HG03025 (cell line): ENCODE data around the gene PSMD10.

ENCODE experiments used
- ATAC-seq: cut with Tn5 transposase; IDR thresholded peaks from one replicate; pipeline ENCODE4 v1.9.1; 2021; ENCODE audit warnings: mild to moderate bottlenecking, moderate library complexity; ENCODE audit not compliant: unreplicated experiment, low FRiP score

PSMD10 gene

DNA sequence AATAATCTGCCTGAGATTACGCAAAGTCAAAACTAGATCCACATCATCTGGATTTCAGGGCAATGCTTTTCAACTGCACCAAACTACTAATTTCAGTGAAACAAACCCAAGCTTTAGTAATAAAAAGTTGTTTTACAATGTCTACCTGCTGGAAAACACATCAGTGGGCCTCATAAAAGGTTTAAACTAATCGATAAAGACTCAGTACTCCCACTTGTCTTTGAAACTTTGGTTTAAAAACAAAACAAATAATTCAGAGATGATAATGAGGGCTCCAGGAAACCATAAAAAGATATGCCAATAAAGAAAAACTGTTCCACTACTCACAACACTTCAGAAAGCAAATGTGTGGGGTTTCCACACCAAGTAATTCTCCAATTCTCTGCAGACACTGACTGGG lies 10.2 kb downstream of the PSMD10 start:
- ATAC-seq, result no peak

DNA sequence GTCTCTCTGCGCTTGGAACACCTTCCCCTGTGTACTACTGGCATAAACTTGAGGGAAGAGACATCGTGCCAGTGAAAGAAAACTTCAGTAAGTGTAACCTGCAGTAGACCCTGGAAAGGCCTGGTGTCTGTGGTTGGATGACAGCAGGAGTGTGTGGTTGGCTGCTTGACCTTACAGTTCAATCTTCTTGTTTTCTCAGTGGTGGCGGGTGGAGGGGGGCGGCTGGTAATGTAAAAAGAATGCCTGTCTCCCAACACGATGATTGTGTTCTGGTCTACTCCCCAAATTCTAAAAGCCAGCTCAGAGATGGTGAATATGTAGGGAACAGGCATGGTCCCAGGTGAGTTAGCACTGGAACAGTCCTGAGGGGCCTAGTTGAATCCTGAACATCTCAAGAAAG lies 18.6 kb downstream of the PSMD10 start:
- ATAC-seq, result no peak

DNA sequence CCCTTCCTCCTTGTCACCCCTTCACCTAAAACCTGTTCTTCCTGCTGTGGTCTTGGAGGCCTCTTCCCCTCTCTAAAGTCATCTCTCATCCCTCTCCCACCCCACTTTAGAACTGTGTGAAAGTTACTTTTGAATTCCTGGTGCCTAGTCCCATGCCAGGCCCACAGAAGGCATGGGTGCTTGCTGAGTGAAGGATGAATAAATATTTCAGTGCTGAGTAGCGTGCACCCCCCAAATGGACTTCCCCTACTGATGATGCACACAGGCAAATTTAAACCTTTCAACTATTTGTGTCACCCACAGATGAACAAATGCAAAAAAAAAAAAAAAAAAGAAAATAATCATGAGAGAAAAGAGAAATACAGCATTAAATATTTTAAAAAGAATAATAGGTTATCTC lies 19.8 kb downstream of the PSMD10 start:
- ATAC-seq, result no peak

DNA sequence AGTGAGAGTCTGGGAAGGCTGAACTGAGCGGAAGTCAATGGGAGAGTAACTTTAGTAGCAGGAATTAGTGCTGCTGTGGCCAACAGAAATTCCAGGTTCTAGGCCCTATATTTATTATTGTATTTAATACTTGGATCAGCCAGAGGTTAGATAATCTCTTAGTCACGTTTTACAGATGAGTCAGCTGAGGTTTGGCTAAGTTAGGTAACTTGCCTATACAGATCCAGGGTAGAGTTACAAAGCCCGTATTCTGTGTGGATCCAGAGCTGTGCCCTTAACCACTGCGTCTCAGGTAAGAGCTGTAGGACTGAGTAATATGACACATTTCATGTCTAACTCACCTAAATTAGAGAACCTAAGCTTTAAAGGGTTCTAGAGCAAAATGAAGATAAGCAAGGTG lies 20.5 kb downstream of the PSMD10 start:
- ATAC-seq, result no peak

DNA sequence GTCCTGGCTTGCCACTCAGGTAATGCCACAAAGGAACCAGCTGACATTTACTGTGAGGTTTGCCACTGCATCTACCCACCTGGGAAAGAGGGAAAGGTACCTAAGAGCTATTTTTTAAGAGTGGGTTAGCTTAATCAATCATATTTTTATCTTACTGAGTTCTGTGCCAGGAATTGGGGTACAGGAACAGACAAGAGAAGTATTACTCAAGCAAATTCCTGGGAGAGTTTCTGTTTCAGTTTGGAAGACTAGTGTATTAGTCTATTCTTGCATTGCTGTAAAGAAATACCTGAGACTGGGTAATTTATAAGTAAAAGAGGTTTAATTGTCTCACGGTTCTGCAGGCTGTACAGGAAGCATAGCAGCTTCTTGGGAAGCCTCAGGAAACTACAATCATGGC lies 23.2 kb downstream of the PSMD10 start:
- no peak for ATAC-seq

DNA sequence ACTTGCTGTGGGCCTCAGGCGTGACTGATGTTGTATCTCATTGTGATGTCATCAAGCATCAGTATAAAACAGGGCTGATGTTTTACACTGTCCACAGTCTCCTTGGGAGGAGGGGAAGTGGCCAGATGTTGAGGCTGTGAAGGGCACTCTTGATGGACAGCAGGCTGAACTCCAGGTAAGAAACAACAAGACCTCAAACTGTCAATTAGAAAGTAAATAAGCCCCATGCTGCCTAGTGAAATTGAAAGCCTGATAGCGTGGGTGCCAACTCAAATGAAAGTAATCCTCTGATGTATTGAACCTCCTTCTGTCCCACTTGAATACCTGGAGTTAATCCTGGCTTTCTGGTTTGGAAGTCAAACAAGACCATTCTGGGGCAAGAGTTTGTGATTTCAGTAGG lies 26.7 kb downstream of the PSMD10 start:
- no peak for ATAC-seq

DNA sequence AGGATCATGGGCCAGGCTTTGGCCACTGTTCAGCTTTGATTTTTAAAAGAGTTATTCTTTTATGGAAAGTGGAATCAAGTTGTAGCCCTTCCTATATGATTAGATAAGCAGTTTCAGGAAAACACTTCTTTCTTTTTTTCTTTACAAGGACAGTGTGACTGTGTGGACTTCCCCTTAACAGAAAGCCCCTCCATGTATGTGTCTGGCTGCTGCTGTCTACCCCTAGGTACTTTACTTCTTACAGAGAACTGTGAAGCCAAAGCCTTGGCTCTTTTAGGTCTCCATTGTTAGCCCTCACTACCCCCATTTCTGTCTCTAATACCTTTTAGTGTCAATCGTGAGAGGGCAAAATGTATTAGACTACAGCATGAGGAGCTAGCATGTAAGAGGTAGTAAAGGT lies 27.3 kb downstream of the PSMD10 start:
- no peak for ATAC-seq

DNA sequence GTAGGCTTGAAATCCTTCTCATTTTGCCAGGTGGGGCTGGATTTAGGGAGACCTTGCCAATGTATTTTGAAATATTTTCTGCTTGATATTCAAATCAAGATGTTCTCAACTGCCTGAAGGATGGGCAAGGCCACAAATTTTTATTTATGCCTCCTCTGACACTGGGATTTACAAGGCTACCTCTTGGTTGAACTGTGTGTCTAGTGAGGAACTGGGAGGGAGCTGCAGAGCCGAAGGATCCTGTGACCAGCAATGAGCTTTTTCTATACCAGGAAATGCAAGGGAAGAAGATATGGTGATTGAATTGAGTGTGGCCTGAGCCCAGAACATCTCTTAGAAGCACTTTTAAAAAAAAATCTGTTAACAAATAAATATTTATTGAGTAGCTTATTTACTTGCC lies 31.5 kb downstream of the PSMD10 start:
- no peak for ATAC-seq

DNA sequence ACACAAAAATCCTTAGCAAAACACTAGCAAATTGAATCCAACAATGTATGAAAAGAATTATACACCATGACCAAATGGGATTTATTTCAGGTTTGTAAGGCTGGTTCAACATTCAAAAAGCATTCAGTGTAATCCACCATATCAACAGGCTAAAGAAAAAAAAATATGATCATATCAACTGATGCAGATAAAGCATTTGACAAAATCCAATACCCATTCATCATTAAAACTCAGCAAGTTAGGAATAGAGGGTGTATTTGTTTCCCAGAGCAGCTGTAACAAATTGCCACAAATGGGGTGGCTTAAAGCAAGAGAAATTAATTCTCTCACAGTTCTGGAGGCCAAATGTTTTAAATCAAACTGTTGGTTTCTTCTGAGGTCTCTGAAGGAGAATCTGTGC lies 35.8 kb downstream of the PSMD10 start:
- ATAC-seq, result no peak

DNA sequence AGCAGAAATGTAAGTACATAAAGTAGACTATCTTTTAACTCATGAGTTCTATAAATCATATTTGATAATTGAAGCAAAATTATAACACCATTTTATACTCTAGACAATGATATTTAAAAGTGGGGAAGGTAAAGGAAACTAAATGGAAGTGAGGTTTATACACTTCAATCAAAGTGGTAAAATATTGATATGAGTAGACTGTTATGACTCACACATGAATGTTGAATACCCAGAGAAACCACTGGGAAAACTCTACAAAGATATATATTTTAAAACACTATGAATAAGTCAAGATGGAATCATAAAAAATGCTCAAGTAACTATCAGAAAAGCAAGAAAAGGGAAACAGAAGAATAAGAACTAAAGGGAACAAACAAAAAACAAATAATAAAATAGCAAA lies 38.1 kb downstream of the PSMD10 start:
- ATAC-seq, result no peak

DNA sequence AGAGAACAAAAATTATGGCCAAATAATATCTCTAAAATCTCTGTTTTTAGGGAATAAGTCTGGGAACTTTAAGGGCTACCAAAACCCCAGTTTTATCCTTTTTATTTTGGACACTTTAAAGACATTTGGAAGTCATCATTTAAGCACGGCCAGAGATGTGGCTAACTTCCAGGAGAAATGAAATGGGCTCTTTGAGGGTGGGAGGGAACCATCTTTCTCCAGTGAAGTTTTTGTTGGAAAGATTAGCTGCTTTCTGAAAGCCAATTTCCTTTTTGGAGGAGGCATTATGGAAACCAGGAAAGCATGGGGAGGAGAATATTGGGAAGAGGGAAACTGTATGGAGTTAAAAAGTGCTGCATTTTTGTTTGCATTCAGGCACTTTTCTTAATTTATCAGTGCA lies 41.7 kb downstream of the PSMD10 start:
- ATAC-seq, result no peak

DNA sequence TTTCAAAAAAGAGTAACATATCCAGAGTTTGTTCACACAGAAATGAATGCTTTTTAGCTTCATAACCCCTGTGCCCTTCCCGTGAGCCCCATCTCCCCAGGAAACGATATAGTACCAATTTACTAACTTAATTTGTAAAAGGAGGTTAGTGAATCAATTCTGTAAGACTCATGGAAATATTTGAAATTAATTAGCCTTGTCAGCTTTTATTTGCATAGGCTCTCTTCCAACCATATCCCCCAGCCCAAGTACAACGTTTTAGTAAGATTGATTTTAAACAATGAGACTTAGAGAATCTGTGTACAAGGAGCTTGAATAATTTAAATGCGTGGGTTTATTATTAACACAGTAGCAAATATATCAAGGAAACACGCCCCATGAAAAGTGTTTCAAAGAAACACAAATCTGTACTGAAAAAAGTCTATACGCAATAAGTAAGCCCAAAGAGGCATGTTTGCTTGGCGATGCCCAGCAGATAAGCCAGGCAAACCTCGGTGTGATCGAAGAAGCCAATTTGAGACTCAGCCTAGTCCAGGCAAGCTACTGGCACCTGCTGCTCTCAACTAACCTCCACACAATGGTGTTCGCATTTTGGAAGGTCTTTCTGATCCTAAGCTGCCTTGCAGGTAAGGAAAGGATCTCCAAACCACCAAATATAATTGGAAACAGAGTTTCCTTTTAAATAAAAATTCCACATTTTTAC lies 46.6 kb downstream of the PSMD10 start, which contains the start of gene VSIG1:
VSIG1 (plus strand) TSS at position 512 of the 703 bp plus-strand sequence; CDS start at position 578, 66 bp downstream.
- no peak for ATAC-seq

DNA sequence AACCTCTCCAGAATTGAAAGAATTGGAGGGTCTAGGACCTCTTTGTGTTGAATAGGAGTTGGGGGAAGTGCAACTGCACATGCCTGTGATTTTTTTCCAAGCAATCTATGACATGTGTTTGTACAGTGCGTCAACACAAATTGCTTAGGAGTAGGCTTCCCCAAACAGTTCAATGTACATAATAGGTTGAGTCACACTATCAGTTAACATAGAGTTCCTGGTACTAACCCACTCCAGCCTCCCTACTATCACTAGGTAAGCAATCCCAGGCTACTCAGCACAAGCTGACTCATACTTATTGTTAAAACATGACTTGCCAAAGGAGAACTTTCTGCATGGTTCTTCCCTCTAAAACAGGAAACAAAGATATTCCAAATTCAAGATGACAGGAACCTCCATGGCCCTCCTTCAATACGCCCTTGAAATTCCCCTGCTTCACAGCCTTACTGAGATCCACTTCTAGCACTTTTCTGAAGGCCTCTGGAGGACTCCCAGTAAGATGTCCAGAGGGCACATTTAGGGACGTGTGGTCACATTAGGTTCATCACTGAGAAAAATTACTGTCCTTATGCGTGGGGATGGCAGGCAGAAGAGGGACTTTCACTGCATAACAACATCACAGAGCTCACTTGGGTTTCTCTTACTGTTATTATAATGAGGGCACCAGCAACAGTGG lies 54.9 kb downstream of the PSMD10 start:
- no peak for ATAC-seq

DNA sequence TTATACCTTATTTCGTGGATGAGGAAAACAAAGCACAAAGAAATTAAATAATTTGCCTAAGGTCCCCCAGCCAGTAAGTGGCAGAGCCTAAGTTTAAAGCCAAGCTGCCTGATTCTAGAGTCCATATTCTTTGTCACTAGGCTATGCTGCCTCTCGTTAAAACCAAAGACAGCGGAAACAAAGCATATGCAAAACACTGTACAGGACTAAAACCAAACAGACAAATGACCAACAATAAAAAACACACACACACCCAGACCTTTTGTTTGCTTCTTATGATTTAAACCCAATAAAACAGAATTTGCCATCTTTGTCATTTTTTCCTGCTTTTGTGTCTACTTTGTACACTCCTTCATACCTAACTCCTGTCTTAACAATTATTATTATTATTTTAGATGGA lies 56.6 kb downstream of the PSMD10 start:
- ATAC-seq, result no peak
